Measurements from ENCODE around the gene DCAF12.

GRCh38 chr9:34084562-34084961, 41.9 kb downstream of the DCAF12 start:
- TF ChIP-seq CTCF (IDR thresholded peaks at IDR 0.05; ENCODE audit: low read depth, low read length) = no peak
- TF ChIP-seq MYC (IDR thresholded peaks at IDR 0.05; ENCODE audit: low read depth, low read length) = no peak
- TF ChIP-seq MAX (IDR thresholded peaks at IDR 0.05; ENCODE audit: low read depth, low read length) = no peak
